SK-MEL-5 (cell line): ENCODE measurements around the gene C9orf85. TPM values are rescaled to one million over a fixed set of nuclear protein-coding genes. Genes with fewer than 3 reads are reported as not detected.
A peak's percentile ranks its signal among the peaks of the same experiment; 100 is the strongest.
"Not testable (repeated sequence)": the region's sequence is repeated elsewhere in the genome, so short reads cannot be mapped to it uniquely, and the experiment has no call there.

Source experiments
- DNase-seq: peaks from one replicate; pipeline ENCODE4 v3.0.0-alpha.2; 2016; ENCODE audit warnings: low read depth, low spot score
- in situ Hi-C: cut with HindIII; loops from 2 replicates; pipeline ENCODE4 v1.10.0; 2016; ENCODE audit warnings: low sequenced_read_pairs, high pct_unique_total_duplicates, low pct_unique_long_range_greater_than_20kb
- total RNA-seq: library from RNA; depleted of rRNA; stranded (reverse); fragments of >200 nt; shearing (Covaris generic); gene quantifications from 2 replicates; pipeline ENCODE4 v1.2.3, GENCODE V29; 2014

Gene C9orf85
- total RNA-seq, 1 experiment from 2014 or later = 49.1 TPM

GRCh38 chr9:71929223-71929622, 17.8 kb downstream of the C9orf85 start:
- DNase-seq = no peak
- in situ Hi-C loops = no loop called here

GRCh38 chr9:71929791-71930440, 18.5 kb downstream of the C9orf85 start:
- DNase-seq = no peak
- in situ Hi-C loops = no loop called here

- DNase-seq = no peak
- in situ Hi-C loops = no loop called here
Observed at GRCh38 chr9:71931166-71931565, 19.7 kb downstream of the C9orf85 start.

- in situ Hi-C loops = no loop called here
- no peak for DNase-seq
Observed at GRCh38 chr9:71936066-71936465, 24.6 kb downstream of the C9orf85 start.

GRCh38 chr9:71937070-71937625, 25.7 kb downstream of the C9orf85 start:
- peak; percentile 81 for DNase-seq
- in situ Hi-C loops = no loop called here

GRCh38 chr9:71937898-71938297, 26.5 kb downstream of the C9orf85 start:
- in situ Hi-C loops = no loop called here
- DNase-seq = no peak

- in situ Hi-C loops = no loop called here
Observed at GRCh38 chr9:71941060-71941568, 29.7 kb downstream of the C9orf85 start.

GRCh38 chr9:71941998-71942567, 30.6 kb downstream of the C9orf85 start:
- in situ Hi-C loops = no loop called here
- peak; percentile 86 for DNase-seq

More at GRCh38 chr9:71941060-71941568, 29.7 kb downstream of the C9orf85 start:
- DNase-seq = no peak

- in situ Hi-C loops = no loop called here
- DNase-seq = peak; percentile 94
Observed at GRCh38 chr9:71944754-71945375, 33.4 kb downstream of the C9orf85 start.

GRCh38 chr9:71954652-71955051, 43.2 kb downstream of the C9orf85 start:
- DNase-seq, in situ Hi-C loops: not testable (repeated sequence)

- DNase-seq = no peak
- in situ Hi-C loops = no loop called here
Observed at GRCh38 chr9:71955300-71955915, 44.0 kb downstream of the C9orf85 start.

GRCh38 chr9:71962328-71962727, 50.9 kb downstream of the C9orf85 start:
- DNase-seq = no peak
- in situ Hi-C loops = no loop called here

GRCh38 chr9:71963471-71963996, 52.1 kb downstream of the C9orf85 start:
- in situ Hi-C loops, DNase-seq: not testable (repeated sequence)

- in situ Hi-C loops = no loop called here
- DNase-seq = no peak
Observed at GRCh38 chr9:71965403-71965802, 54.0 kb downstream of the C9orf85 start.

- DNase-seq = no peak
- in situ Hi-C loops = no loop called here
Observed at GRCh38 chr9:71966601-71967000, 55.2 kb downstream of the C9orf85 start.

- in situ Hi-C loops = no loop called here
- no peak for DNase-seq
Observed at GRCh38 chr9:71968541-71969090, 57.2 kb downstream of the C9orf85 start.

- in situ Hi-C loops = no loop called here
- peak; percentile 43 for DNase-seq
Observed at GRCh38 chr9:71975833-71976232, 64.4 kb downstream of the C9orf85 start.

- DNase-seq = no peak
Observed at GRCh38 chr9:71977003-71977402, 65.6 kb downstream of the C9orf85 start.

More at GRCh38 chr9:71977003-71977402, 65.6 kb downstream of the C9orf85 start:
- in situ Hi-C loops = no loop called here
